ENCODE data around the gene PPP1R12C. TPM values are rescaled to one million over a fixed set of nuclear protein-coding genes. Genes with fewer than 3 reads are reported as not detected.
"Not testable (repeated sequence)": the region's sequence is repeated elsewhere in the genome, so short reads cannot be mapped to it uniquely, and the experiment has no call there.

The PPP1R12C gene
- total RNA-seq, 6 experiments from 2014 or later: 35.6 to 48.1 (median 41.7) TPM

DNA sequence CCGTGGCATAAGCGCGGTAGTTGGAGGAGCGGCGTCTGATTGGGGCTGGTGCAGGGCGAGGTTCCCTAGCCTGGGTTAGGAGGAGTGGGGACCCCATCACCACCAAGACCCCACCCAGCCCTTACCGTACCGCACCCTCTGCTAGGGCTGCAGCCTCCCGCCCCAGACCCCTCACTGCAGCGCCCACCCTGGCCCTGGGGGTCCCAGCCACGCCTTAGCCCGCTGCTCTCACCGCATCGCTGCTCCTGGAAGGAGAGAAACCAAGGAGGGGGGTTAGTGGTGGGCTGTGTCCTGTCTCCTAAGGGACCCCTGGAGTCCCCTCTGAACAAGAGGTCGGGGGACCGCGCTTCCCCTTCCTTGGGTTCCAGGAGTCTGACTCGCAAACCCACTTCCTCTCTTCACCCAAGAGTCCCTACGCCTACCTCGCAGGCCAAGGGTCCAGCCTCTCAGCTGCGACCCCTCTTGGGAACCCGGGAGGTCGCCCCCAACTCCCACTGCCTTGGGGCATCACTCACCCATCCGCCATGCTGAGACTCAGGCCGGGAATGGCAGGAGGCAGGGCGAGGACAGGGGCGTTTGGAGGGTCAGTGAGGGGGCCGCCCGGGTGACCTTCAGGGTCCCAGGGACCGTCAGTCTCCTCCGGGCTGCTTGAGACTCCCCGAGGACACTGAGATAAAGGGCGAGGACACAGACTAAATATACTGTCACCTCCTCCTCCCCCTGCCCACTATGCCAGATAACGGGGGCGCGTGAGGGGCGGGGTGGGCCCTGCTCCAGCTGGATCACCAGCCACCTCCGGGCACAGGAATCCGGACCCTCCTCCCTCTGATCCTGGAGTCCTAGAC, 39.8 kb upstream of the PPP1R12C start, which contains the start of gene TNNI3:
TSS of gene TNNI3 (minus strand) at position 669 of the 845 bp plus-strand sequence. CDS start at position 526, 143 bp downstream.
- ATAC-seq: no peak
- DNase-seq: no peak
- intact Hi-C loops (cut with DNase I): no loop called here
- Histone ChIP-seq H3K27me3 (peaks cover 0 to 22% of the 10 kb centered on the region in 2 donors), H3K36me3 (no peaks in the 10 kb centered on the region), H3K27ac (no peak within 1 kb of the TSS), H3K4me1 (no peaks in the 10 kb centered on the region), H3K4me3 (no peak within 1 kb of the TSS), H3K9me3 (no peaks in the 10 kb centered on the region)
- TF ChIP-seq, protein P1, sequence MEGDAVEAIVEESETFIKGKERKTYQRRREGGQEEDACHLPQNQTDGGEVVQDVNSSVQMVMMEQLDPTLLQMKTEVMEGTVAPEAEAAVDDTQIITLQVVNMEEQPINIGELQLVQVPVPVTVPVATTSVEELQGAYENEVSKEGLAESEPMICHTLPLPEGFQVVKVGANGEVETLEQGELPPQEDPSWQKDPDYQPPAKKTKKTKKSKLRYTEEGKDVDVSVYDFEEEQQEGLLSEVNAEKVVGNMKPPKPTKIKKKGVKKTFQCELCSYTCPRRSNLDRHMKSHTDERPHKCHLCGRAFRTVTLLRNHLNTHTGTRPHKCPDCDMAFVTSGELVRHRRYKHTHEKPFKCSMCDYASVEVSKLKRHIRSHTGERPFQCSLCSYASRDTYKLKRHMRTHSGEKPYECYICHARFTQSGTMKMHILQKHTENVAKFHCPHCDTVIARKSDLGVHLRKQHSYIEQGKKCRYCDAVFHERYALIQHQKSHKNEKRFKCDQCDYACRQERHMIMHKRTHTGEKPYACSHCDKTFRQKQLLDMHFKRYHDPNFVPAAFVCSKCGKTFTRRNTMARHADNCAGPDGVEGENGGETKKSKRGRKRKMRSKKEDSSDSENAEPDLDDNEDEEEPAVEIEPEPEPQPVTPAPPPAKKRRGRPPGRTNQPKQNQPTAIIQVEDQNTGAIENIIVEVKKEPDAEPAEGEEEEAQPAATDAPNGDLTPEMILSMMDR (IDR thresholded peaks at IDR 0.05): no peak
- no peak for TF ChIP-seq POLR2A (IDR thresholded peaks at IDR 0.05)
- WGBS (ENCODE audit: insufficient coverage, low coverage, low lambda C conversion rate, missing lambda C conversion rate): 30% methylated on average over 2 of the region's 39 CpGs

DNA sequence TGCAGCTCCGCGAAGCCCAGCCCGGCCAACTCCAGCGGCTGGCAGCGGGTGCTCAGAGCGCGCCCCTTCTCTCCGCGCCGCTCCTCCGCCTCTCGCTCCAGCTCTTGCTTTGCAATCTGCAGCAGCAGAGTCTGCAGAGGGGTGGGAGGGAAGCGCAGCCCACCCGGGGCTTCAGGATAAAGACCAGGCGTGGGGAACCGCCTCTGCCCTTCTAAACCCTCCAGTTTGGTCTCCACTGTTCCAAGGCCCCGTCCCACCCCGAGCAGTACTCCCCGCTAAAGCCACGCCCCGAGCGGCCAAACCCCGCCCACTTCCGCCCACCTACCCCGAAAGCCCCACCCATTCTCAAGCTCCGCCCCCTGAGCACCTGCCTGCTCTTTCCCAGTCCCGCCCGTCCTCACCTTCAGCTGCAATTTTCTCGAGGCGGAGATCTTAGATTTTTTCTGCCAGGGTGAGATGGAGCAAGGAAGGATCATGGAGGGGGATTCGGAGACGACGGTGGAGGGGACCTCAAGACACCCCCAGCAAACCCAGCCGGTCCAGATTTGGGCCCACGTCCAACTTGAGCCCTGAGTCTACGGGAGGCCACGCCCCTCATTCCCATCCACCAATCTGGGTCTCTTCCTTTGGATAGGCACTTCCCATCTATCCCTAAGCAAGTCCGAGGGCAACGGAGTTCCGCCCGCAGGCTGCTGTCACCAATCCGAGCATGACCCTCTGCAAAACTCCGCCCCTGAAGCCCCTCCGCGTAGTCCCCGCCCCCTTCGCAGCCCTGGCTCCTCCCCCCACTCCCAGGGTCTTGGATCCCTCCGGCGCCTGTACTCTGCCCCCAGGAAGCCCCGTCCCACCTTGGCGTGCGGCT, 39.0 kb upstream of the PPP1R12C start:
- no peak for TF ChIP-seq POLR2A (IDR thresholded peaks at IDR 0.05)
- TF ChIP-seq, protein P1 (IDR thresholded peaks at IDR 0.05): no peak
- 5% methylated on average over 19 of the region's 52 CpGs for WGBS (ENCODE audit: insufficient coverage, low coverage, low lambda C conversion rate, missing lambda C conversion rate)
- Histone ChIP-seq H3K4me1 (no peaks in the 10 kb centered on the region), H3K27me3 (peaks cover 0 to 15% of the 10 kb centered on the region in 2 donors), H3K9me3 (no peaks in the 10 kb centered on the region), H3K4me3 (no peak overlapping the region), H3K27ac (no peak overlapping the region), H3K36me3 (no peaks in the 10 kb centered on the region)
- DNase-seq (no peak), ATAC-seq (no peak)
- intact Hi-C loops (cut with DNase I): no loop called here

DNA sequence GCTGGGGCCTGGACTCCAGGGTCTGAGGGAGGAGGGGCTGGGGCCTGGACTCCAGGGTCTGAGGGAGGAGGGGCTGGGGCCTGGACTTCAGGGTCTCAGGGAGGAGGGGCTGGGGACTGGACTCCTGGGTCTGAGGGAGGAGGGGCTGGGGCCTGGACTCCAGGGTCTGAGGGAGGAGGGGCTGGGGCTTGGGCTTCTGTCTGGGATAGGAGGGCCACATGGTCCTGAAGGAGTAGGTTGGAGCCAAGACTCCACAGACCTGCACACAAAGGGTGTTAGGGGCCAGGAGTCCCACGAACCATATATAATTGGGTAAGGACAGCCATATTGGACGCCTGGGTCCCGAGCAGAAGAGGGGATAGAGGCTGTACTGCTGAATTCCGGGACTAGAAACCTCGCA, 38.3 kb upstream of the PPP1R12C start:
- intact Hi-C loops (cut with DNase I); ATAC-seq; H3K27me3 ChIP-seq; H3K9me3 ChIP-seq; H3K4me1 ChIP-seq; H3K36me3 ChIP-seq; DNase-seq; H3K27ac ChIP-seq; H3K4me3 ChIP-seq: not testable (repeated sequence)
- WGBS (ENCODE audit: insufficient coverage, low coverage, low lambda C conversion rate, missing lambda C conversion rate): 0% methylated on average over 4 of the region's 5 CpGs

DNA sequence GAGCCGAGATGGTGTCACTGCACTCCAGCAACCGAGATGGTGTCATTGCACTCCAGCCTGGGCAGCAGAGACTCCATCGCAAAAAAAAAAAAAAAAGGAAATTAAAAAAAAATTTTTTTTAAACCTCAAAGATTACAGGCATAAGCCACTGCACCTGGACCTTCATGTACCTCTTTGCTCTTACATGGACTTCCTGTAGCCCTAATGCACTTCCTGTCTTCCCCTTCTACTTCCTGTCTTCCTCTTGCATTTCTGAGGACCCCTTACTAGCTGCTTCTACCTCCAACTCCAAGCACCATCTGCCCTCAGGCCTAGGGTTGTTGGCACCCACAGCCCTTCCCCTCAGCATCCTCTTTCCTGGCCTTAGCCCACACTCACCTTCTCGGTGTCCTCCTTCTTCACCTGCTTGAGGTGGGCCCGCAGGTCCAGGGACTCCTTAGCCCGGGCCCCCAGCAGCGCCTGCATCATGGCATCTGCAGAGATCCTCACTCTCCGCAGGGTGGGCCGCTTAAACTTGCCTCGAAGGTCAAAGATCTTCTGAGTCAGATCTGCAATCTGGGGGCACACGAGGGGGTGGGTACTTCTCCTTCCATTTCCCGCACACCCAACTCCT, 36.3 kb upstream of the PPP1R12C start:
- ATAC-seq (no peak), DNase-seq (no peak)
- TF ChIP-seq, protein P1 (IDR thresholded peaks at IDR 0.05): no peak
- no peak for TF ChIP-seq POLR2A (IDR thresholded peaks at IDR 0.05)
- H3K4me1 ChIP-seq: no peaks in the 10 kb centered on the region
- no peaks in the 10 kb centered on the region for H3K36me3 ChIP-seq
- H3K27me3 ChIP-seq: peaks cover 0 to 9% of the 10 kb centered on the region in 2 donors
- 64% methylated on average over 12 of the region's 12 CpGs for WGBS (ENCODE audit: insufficient coverage, low coverage, low lambda C conversion rate, missing lambda C conversion rate)
- no peak overlapping the region for H3K27ac ChIP-seq
- H3K9me3 ChIP-seq: no peaks in the 10 kb centered on the region
- intact Hi-C loops (cut with DNase I): no loop called here
- no peak overlapping the region for H3K4me3 ChIP-seq

Data from right lobe of liver (tissue), 6 donors.